Measurements from ENCODE around the gene ALOX5. TPM values are rescaled to one million over a fixed set of nuclear protein-coding genes. Genes with fewer than 3 reads are reported as not detected.
"Not testable (repeated sequence)": the region's sequence is repeated elsewhere in the genome, so short reads cannot be mapped to it uniquely, and the experiment has no call there.

The ALOX5 gene
- total RNA-seq, 2 experiments from 2014 or later = 0.25 to 0.52 TPM

- ChIA-PET POLR2A (no interaction called here), CTCF (no interaction called here)
These were observed 83.5 kb downstream of the ALOX5 start for GRCh38 chr10:45457487-45457886.

GRCh38 chr10:45460235-45460878 lies 86.3 kb downstream of the ALOX5 start:
- CTCF ChIA-PET = no interaction called here
- POLR2A ChIA-PET = no interaction called here

GRCh38 chr10:45461034-45461433 lies 87.0 kb downstream of the ALOX5 start:
- CTCF ChIA-PET = no interaction called here
- POLR2A ChIA-PET = no interaction called here

GRCh38 chr10:45463244-45464116 lies 89.5 kb downstream of the ALOX5 start:
- ChIA-PET POLR2A (no interaction called here), CTCF (interaction anchor here (1.4 kb wide), 1 partner anchor 228 kb away, joined by 6 read pairs; no protein-coding TSS in a partner anchor)

- POLR2A ChIA-PET = no interaction called here
- CTCF ChIA-PET = interaction anchor here (0.6 to 2.2 kb wide), 9 partner anchors 42 to 271 kb away, joined by 3 to 11 read pairs (median 4); partner anchors contain the start of gene WASHC2C
These were observed 91.0 kb downstream of the ALOX5 start for GRCh38 chr10:45464958-45465567.

- POLR2A ChIA-PET = no interaction called here
- CTCF ChIA-PET = interaction anchor here (0.5 to 0.6 kb wide), 2 partner anchors 175 to 201 kb away, joined by 4 read pairs; no protein-coding TSS in a partner anchor
These were observed 92.8 kb downstream of the ALOX5 start for GRCh38 chr10:45466784-45467183.

- CTCF ChIA-PET = no interaction called here
- POLR2A ChIA-PET = no interaction called here
These were observed 94.1 kb downstream of the ALOX5 start for GRCh38 chr10:45468079-45468478.

- ChIA-PET POLR2A (no interaction called here), CTCF (no interaction called here)
These were observed 96.3 kb downstream of the ALOX5 start for GRCh38 chr10:45470098-45471012.

- POLR2A ChIA-PET = no interaction called here
- CTCF ChIA-PET = no interaction called here
These were observed 97.0 kb downstream of the ALOX5 start for GRCh38 chr10:45471059-45471458.

- ChIA-PET POLR2A (no interaction called here), CTCF (interaction anchor here (1.4 kb wide), 1 partner anchor 20 kb away, joined by 3 read pairs; no protein-coding TSS in a partner anchor)
These were observed 97.7 kb downstream of the ALOX5 start for GRCh38 chr10:45471531-45472310.

GRCh38 chr10:45473126-45473525 lies 99.1 kb downstream of the ALOX5 start:
- ChIA-PET POLR2A (no interaction called here), CTCF (interaction anchor here (1.4 kb wide), 1 partner anchor 18 kb away, joined by 3 read pairs; no protein-coding TSS in a partner anchor)

- POLR2A ChIA-PET = no interaction called here
- CTCF ChIA-PET = no interaction called here
These were observed 102.5 kb downstream of the ALOX5 start for GRCh38 chr10:45476559-45476958.

- ChIA-PET POLR2A (no interaction called here), CTCF (no interaction called here)
These were observed 106.3 kb downstream of the ALOX5 start for GRCh38 chr10:45480294-45480693.

GRCh38 chr10:45481100-45481499 lies 107.1 kb downstream of the ALOX5 start:
- CTCF ChIA-PET, POLR2A ChIA-PET: not testable (repeated sequence)

GRCh38 chr10:45483002-45483401 lies 109.0 kb downstream of the ALOX5 start:
- CTCF ChIA-PET = no interaction called here
- POLR2A ChIA-PET = no interaction called here

- ChIA-PET CTCF (no interaction called here), POLR2A (no interaction called here)
These were observed 113.7 kb downstream of the ALOX5 start for GRCh38 chr10:45487735-45488134.

GRCh38 chr10:45488365-45488764 lies 114.3 kb downstream of the ALOX5 start:
- POLR2A ChIA-PET = no interaction called here
- CTCF ChIA-PET = no interaction called here

- ChIA-PET POLR2A (no interaction called here), CTCF (no interaction called here)
These were observed 116.3 kb downstream of the ALOX5 start for GRCh38 chr10:45490277-45490676.

- POLR2A ChIA-PET = no interaction called here
- CTCF ChIA-PET = interaction anchor here (1.0 kb wide), 1 partner anchor 19 kb away, joined by 3 read pairs; no protein-coding TSS in a partner anchor
These were observed 117.0 kb downstream of the ALOX5 start for GRCh38 chr10:45491061-45491460.
